IMR-90 (cell line): Measurements from ENCODE around the gene OTOA.

ENCODE experiments used
- CEBPB ChIP-seq: IDR thresholded peaks from 2 replicates; pipeline ENCODE4 v1.6.1; 2012; ENCODE audit warnings: low read depth, low read length, improper control_type of control experiment
- CTCF ChIP-seq: conservative IDR thresholded peaks from 2 replicates; pipeline ENCODE4 v1.5.1; 2012; ENCODE audit warnings: mild to moderate bottlenecking, low read depth, low read length, improper control_type of control experiment
- MAFK ChIP-seq: IDR thresholded peaks from 2 replicates; pipeline ENCODE4 v1.6.1; 2012; ENCODE audit warnings: low read depth, low read length, improper control_type of control experiment
- POLR2A ChIP-seq: IDR thresholded peaks from 2 replicates; pipeline ENCODE4 v1.6.1; 2012; ENCODE audit warnings: mild to moderate bottlenecking, low read depth, low read length

GRCh38 chr16:21704266-21704665 lies 40.5 kb downstream of the OTOA start:
- TF ChIP-seq CTCF (no peak), POLR2A (no peak), MAFK (no peak), CEBPB (no peak)
